Mesenchymal stem cell (in vitro differentiated cells and primary cell): ENCODE results near the gene ERG.

ENCODE experiments used
- DNase-seq: peaks from one replicate; pipeline ENCODE4 v3.0.0-alpha.2; 2013
- H2AFZ ChIP-seq: one replicate; pipeline ENCODE4 v1.6.1; 2013; ENCODE audit warnings: low read depth, mild to moderate bottlenecking, control low read depth, inconsistent platforms, low read length, moderate library complexity
- H2AK5ac ChIP-seq: 2 replicates; pipeline ENCODE4 v1.6.1; 2013; ENCODE audit warnings: low read length, moderate library complexity, mild to moderate bottlenecking, inconsistent platforms; ENCODE audit not compliant: severe bottlenecking
- H2BK120ac ChIP-seq: one replicate; pipeline ENCODE4 v1.6.1; 2013; ENCODE audit warnings: low read depth, mild to moderate bottlenecking, inconsistent platforms, low read length, moderate library complexity
- H2BK12ac ChIP-seq, 2 experiments: one replicate each; pipeline ENCODE4 v1.6.1; 2013; ENCODE audit warnings: inconsistent platforms in 2 of 2, low read length in 2 of 2, mild to moderate bottlenecking in 2 of 2, moderate library complexity in 2 of 2, control low read depth in 1 of 2
- H2BK15ac ChIP-seq: one replicate; pipeline ENCODE4 v1.6.1; 2013; ENCODE audit warnings: mild to moderate bottlenecking, low read depth, inconsistent platforms; ENCODE audit not compliant: poor library complexity, severe bottlenecking
- H2BK5ac ChIP-seq: 2 replicates; pipeline ENCODE4 v1.6.1; 2013; ENCODE audit warnings: low read depth, mild to moderate bottlenecking, low read length, control low read depth, inconsistent platforms; ENCODE audit not compliant: poor library complexity, severe bottlenecking
- H3K14ac ChIP-seq, 2 experiments: one replicate each; pipeline ENCODE4 v1.6.1; 2013; ENCODE audit warnings: inconsistent platforms in 2 of 2, low read length in 2 of 2, control low read depth in 1 of 2, mild to moderate bottlenecking in 1 of 2, moderate library complexity in 1 of 2
- H3K18ac ChIP-seq, 2 experiments: one replicate each; pipeline ENCODE4 v1.6.1; 2013; ENCODE audit warnings: inconsistent platforms in 2 of 2, low read length in 2 of 2, control low read depth in 1 of 2, low read depth in 1 of 2, mild to moderate bottlenecking in 1 of 2
- H3K23ac ChIP-seq, 2 experiments: one replicate each; pipeline ENCODE4 v1.6.1; 2013; ENCODE audit warnings: inconsistent platforms in 2 of 2, low read length in 2 of 2, mild to moderate bottlenecking in 2 of 2, moderate library complexity in 2 of 2, control low read depth in 1 of 2
- H3K27ac ChIP-seq: 2 replicates; pipeline ENCODE4 v1.5.1; 2013; ENCODE audit warnings: mild to moderate bottlenecking, moderate library complexity, low read length, control low read depth, inconsistent platforms; ENCODE audit not compliant: poor library complexity, severe bottlenecking
- H3K27me3 ChIP-seq, 2 experiments: 2 replicates each; pipeline versions ENCODE4 v1.6.1 to v1.7.0; 2013; ENCODE audit warnings: low read length in 2 of 2, mild to moderate bottlenecking in 2 of 2, moderate library complexity in 2 of 2, control low read depth in 1 of 2, inconsistent platforms in 1 of 2; ENCODE audit not compliant: control insufficient read depth in 1 of 2, insufficient read depth in 1 of 2
- H3K36me3 ChIP-seq, 2 experiments: 2 replicates each; pipeline versions ENCODE4 v1.6.1 to v1.7.0; 2013; ENCODE audit warnings: low read length in 2 of 2, control low read depth in 1 of 2, inconsistent platforms in 1 of 2, low read depth in 1 of 2, mild to moderate bottlenecking in 1 of 2; ENCODE audit not compliant: insufficient read depth in 2 of 2, control insufficient read depth in 1 of 2
- H3K4ac ChIP-seq, 2 experiments: one replicate each; pipeline ENCODE4 v1.6.1; 2013; ENCODE audit warnings: inconsistent platforms in 2 of 2, low read length in 2 of 2, mild to moderate bottlenecking in 2 of 2, moderate library complexity in 2 of 2, control low read depth in 1 of 2, low read depth in 1 of 2
- H3K4me1 ChIP-seq: 2 replicates; pipeline ENCODE4 v1.6.1; 2013; ENCODE audit warnings: low read depth, low read length, control low read depth; ENCODE audit not compliant: control insufficient read depth, insufficient read depth
- H3K4me2 ChIP-seq: 2 replicates; pipeline ENCODE4 v1.6.1; 2013; ENCODE audit warnings: low read length, mild to moderate bottlenecking, inconsistent platforms; ENCODE audit not compliant: poor library complexity, severe bottlenecking
- H3K4me3 ChIP-seq, 2 experiments: 2 replicates each; pipeline versions ENCODE4 v1.5.1 to v1.7.0; 2013; ENCODE audit warnings: low read length in 2 of 2, mild to moderate bottlenecking in 2 of 2, control low read depth in 1 of 2, low read depth in 1 of 2; ENCODE audit not compliant: insufficient read depth in 1 of 2
- H3K79me1 ChIP-seq: replicated peaks from 2 replicates; pipeline ENCODE4 v1.6.1; 2013; ENCODE audit warnings: mild to moderate bottlenecking, control low read depth, low read length, inconsistent platforms; ENCODE audit not compliant: poor library complexity, severe bottlenecking
- H3K9ac ChIP-seq: 2 replicates; pipeline ENCODE4 v1.7.0; 2013; ENCODE audit warnings: mild to moderate bottlenecking, low read length, moderate library complexity
- H3K9me3 ChIP-seq: 2 replicates; pipeline ENCODE4 v1.7.0; 2013; ENCODE audit warnings: mild to moderate bottlenecking, low read length; ENCODE audit not compliant: control insufficient read depth
- H4K8ac ChIP-seq: one replicate; pipeline ENCODE4 v1.6.1; 2013; ENCODE audit warnings: inconsistent platforms, mild to moderate bottlenecking, low read length, moderate library complexity
- H4K91ac ChIP-seq: one replicate; pipeline ENCODE4 v1.6.1; 2013; ENCODE audit warnings: mild to moderate bottlenecking, low read length, inconsistent platforms
- WGBS: methylation state at CpG from one replicate; pipeline ENCODE4 v1.1.7; 2013; ENCODE audit warnings: mixed read lengths; 5-methylcytosine and 5-hydroxymethylcytosine counted together

ERG gene

DNA sequence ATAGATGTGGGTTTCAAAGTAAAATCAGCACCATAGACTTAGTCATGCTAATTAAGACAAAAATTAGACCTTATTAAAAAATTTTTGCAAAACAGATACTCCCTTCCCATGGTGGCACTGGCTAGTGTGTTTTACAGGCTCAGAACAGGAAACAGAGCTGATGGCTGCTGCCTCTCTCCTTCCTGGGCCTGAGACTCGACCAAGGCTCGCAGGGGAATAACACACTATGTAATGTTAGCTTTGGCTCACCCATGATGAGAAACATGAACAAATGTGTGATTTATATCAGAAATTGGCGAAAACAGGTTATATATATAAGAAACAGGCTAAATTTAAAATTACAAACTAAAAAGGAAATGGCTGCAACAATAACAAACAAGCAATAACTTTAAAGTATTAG, 50.7 kb downstream of the ERG start:
- Histone ChIP-seq H3K18ac (no peak overlapping the region), H2BK5ac (no peak overlapping the region), H4K8ac (no peak overlapping the region), H3K27ac (no peak overlapping the region), H3K4me2 (no peak overlapping the region), H2AFZ (no peak overlapping the region), H3K79me1 (no peaks in the 10 kb centered on the region), H3K4ac (no peak overlapping the region), H4K91ac (no peak overlapping the region), H3K27me3 (no peaks in the 10 kb centered on the region), H3K36me3 (no peaks in the 10 kb centered on the region), H3K9me3 (no peaks in the 10 kb centered on the region), H3K9ac (no peak overlapping the region), H3K14ac (no peak overlapping the region), H2BK120ac (no peak overlapping the region), H3K23ac (no peak overlapping the region), H3K4me1 (peaks cover 11% of the 10 kb centered on the region), H3K4me3 (no peak overlapping the region), H2BK15ac (no peak overlapping the region), H2AK5ac (no peak overlapping the region), H2BK12ac (no peak overlapping the region)
- WGBS: 88% methylated on average over 1 of the region's 3 CpGs
- no peak for DNase-seq

DNA sequence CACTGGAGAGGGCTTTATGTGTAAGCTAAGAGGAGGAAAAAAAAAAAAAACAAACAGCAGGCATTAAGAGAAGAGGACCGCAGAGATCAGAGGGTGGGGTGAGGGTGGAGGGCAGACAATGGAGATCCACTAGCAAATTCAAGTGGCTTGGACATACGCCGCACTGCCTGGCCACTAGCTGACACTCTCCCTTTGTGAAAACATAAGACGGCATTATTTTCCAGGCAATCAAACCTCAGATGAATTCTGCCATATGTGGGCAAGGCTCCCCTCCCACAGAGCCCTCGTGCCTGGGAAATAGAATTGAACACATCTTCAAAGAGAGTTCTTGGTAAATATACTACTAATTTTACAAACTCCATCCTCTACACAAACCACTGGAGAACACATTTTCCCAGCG, 53.6 kb downstream of the ERG start:
- Histone ChIP-seq H3K9ac (no peak overlapping the region), H3K4me1 (peaks cover 25% of the 10 kb centered on the region), H3K4ac (no peak overlapping the region), H3K36me3 (no peaks in the 10 kb centered on the region), H3K79me1 (no peaks in the 10 kb centered on the region), H3K23ac (no peak overlapping the region), H3K9me3 (no peaks in the 10 kb centered on the region), H2BK120ac (no peak overlapping the region), H2BK12ac (no peak overlapping the region), H3K4me2 (no peak overlapping the region), H3K4me3 (no peak overlapping the region), H4K8ac (no peak overlapping the region), H2BK5ac (no peak overlapping the region), H2AFZ (no peak overlapping the region), H2AK5ac (no peak overlapping the region), H4K91ac (no peak overlapping the region), H2BK15ac (no peak overlapping the region), H3K18ac (no peak overlapping the region), H3K14ac (no peak overlapping the region), H3K27ac (no peak overlapping the region), H3K27me3 (no peaks in the 10 kb centered on the region)
- WGBS: 78% methylated on average over 6 of the region's 6 CpGs
- DNase-seq: no peak

DNA sequence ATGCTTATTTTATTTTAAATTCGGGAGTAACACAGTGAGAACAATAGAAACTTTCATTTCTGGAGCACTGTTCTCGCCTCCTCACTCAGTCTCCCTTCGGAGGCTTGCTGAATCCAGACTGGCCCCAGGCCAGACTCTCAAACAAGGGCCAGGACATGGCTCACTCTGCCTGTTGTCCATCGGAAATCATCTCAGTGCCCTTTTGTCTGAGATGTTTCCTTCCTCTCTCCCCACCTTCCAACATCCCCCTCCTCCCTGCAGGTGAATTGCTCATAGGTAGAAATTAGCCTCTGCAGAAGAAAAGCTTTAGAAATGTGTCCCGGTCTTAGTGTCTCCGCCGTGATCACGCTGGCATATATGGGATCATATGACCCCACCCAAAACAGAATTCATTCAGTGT, 55.2 kb downstream of the ERG start:
- H3K79me1 ChIP-seq: no peaks in the 10 kb centered on the region
- 96% methylated on average over 8 of the region's 8 CpGs for WGBS
- H3K36me3 ChIP-seq: no peaks in the 10 kb centered on the region
- no peak overlapping the region for H3K23ac ChIP-seq
- peaks cover 33% of the 10 kb centered on the region for H3K4me1 ChIP-seq
- H2BK5ac ChIP-seq: no peak overlapping the region
- no peak overlapping the region for H3K27ac ChIP-seq
- no peak overlapping the region for H3K4ac ChIP-seq
- no peak overlapping the region for H3K14ac ChIP-seq
- no peak overlapping the region for H3K18ac ChIP-seq
- H2BK120ac ChIP-seq: no peak overlapping the region
- H2BK12ac ChIP-seq: no peak overlapping the region
- no peak overlapping the region for H2BK15ac ChIP-seq
- no peak overlapping the region for H3K9ac ChIP-seq
- no peaks in the 10 kb centered on the region for H3K27me3 ChIP-seq
- no peak overlapping the region for H2AFZ ChIP-seq
- H3K4me3 ChIP-seq: no peak overlapping the region
- H4K8ac ChIP-seq: no peak overlapping the region
- no peak for DNase-seq
- H3K4me2 ChIP-seq: no peak overlapping the region
- no peaks in the 10 kb centered on the region for H3K9me3 ChIP-seq
- peak overlapping the region; percentile 63 for H2AK5ac ChIP-seq
- H4K91ac ChIP-seq: no peak overlapping the region

DNA sequence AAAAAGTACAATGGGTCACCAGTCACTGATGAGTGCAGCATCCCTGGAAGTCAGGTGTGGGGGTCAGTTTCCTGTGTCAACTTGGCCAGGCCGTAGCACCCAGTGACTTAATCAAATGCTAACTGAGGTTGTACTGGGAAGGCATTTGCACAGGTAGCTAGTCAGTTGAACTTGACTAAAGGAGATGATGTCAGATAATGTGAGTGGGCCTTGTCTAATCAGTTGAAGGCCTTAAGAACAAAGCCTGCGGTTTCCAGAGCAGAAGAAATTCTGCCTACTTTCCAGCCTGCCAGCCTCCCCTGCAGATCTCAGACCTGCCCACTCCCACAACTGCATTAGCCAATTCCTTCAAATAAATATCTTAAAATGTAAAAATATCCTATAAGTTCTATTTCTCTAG, 57.1 kb downstream of the ERG start:
- H4K91ac ChIP-seq: no peak overlapping the region
- 51% methylated on average over 2 of the region's 2 CpGs for WGBS
- no peaks in the 10 kb centered on the region for H3K9me3 ChIP-seq
- peak overlapping the region; percentile 34 for H2AK5ac ChIP-seq
- no peak overlapping the region for H2BK15ac ChIP-seq
- H3K27ac ChIP-seq: peak overlapping the region; percentile 55
- no peak overlapping the region for H3K4me3 ChIP-seq
- no peak overlapping the region for H2BK5ac ChIP-seq
- H3K79me1 ChIP-seq: no peaks in the 10 kb centered on the region
- H3K4me1 ChIP-seq: peaks cover 40% of the 10 kb centered on the region
- H3K36me3 ChIP-seq: no peaks in the 10 kb centered on the region
- DNase-seq: no peak
- peak overlapping the region; percentile 0 for H4K8ac ChIP-seq
- H3K23ac ChIP-seq: no peak overlapping the region
- H3K4ac ChIP-seq: peak overlapping the region in 1 of 2 experiments; percentile 47
- H2BK120ac ChIP-seq: no peak overlapping the region
- H2AFZ ChIP-seq: no peak overlapping the region
- H3K4me2 ChIP-seq: no peak overlapping the region
- no peak overlapping the region for H3K14ac ChIP-seq
- H3K27me3 ChIP-seq: no peaks in the 10 kb centered on the region
- H2BK12ac ChIP-seq: peak overlapping the region in 1 of 2 experiments; percentile 37
- peak overlapping the region in 1 of 2 experiments; percentile 46 for H3K18ac ChIP-seq
- H3K9ac ChIP-seq: no peak overlapping the region
